IgD-negative memory B cell (primary cell): ENCODE measurements around the gene HOXB2. TPM values are rescaled to one million over a fixed set of nuclear protein-coding genes. Genes with fewer than 3 reads are reported as not detected.

ENCODE experiments used
- H3K27ac Mint-ChIP-seq, 3 donors: one replicate each; pipeline ENCODE4 v1.8.0; 2020 to 2022; ENCODE audit warnings: mild to moderate bottlenecking in 3 of 3, mixed read lengths in 3 of 3, moderate library complexity in 1 of 3
- H3K27me3 Mint-ChIP-seq: one replicate; pipeline ENCODE4 v1.8.0; 2021; ENCODE audit warnings: mixed read lengths
- H3K36me3 Mint-ChIP-seq: one replicate; pipeline ENCODE4 v1.8.0; 2020; ENCODE audit warnings: mild to moderate bottlenecking, mixed read lengths
- H3K4me1 Mint-ChIP-seq, 3 donors: one replicate each; pipeline ENCODE4 v1.8.0; 2020 to 2022; ENCODE audit warnings: mixed read lengths in 3 of 3, mild to moderate bottlenecking in 1 of 3
- H3K4me3 Mint-ChIP-seq, 4 donors: one replicate each; pipeline ENCODE4 v1.8.0; 2020 to 2022; ENCODE audit warnings: mild to moderate bottlenecking in 4 of 4, mixed read lengths in 4 of 4, moderate library complexity in 3 of 4
- H3K9me3 Mint-ChIP-seq, 3 donors: one replicate each; pipeline ENCODE4 v1.8.0; 2020 to 2021; ENCODE audit warnings: mixed read lengths in 3 of 3, mild to moderate bottlenecking in 1 of 3
- polyA plus RNA-seq: library from polyadenylated mRNA; unstranded; fragments of 300-500 nt; fragmentation: Illumina TruSeq; gene quantifications from one replicate; pipeline ENCODE4 v1.2.3, GENCODE V29; 2021

HOXB2 gene
- polyA plus RNA-seq, 1 donor from 2014 or later = 0.94 TPM

DNA sequence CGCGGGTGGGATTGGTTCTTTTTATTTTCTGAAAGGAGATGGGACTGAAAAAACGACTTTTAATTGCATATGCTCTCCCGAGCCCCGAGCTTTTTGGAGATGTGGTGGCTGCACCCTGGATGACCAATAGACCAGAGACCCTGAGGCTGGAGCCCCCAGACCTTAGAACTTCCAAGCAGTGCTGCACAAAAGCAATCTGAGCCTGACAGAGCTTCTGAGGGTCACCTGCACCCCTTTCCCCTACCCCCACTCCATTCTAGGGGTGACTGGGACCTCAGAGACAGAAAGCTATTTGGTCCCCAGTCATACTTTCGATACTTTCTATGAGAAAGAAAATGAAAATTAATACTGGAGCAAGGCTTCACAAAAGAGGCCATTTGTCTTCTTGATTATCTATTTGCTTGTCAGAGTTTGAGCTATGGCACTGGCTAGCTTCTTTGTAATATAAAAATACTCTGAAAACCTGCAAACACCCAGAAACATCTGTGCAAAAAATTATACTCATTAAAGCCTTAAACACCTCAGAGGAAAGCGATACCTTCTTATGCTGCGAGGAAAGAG, 29.7 kb upstream of the HOXB2 start:
- peaks cover 25% of the 10 kb centered on the region for H3K27me3 Mint-ChIP-seq
- H3K4me3 Mint-ChIP-seq = peak overlapping the region in 1 of 4 donors; percentile 53
- H3K4me1 Mint-ChIP-seq = peaks cover 12 to 18% (median 14%) of the 10 kb centered on the region in 3 donors

DNA sequence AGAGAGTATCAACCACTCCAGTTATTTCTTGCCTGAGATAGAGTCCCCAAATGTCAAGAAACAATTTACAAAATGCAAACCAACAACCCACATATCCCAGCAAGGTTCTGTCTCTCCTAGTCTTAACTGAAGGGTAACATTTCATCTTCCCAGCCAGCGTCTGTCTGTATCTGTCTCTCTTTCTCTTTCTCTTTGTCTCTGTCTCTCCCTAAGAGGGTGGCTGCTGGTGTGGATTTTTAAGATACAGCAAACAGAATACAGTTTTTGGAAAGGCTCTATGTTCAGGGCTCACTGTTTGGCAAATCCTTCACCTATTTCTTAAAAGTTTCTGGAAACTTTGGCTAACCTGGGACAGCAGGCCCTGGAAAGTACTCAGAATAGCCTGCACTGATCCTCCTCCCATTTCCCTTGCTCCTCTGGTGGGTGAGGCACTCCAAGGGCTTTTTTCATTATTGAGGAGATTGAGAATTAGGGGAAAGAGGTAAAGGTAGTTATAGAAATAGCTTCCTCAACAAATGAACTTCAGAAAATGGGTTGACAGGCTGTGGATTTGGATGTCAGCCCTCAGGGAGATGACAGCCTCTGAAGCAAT, 27.0 kb upstream of the HOXB2 start:
- H3K36me3 Mint-ChIP-seq = peaks cover 2% of the 10 kb centered on the region
- peak overlapping the region in 1 of 3 donors; percentile 66 for H3K27ac Mint-ChIP-seq
- peaks cover 0 to 1% (median 0%) of the 10 kb centered on the region in 3 donors for H3K9me3 Mint-ChIP-seq
- peaks cover 0 to 7% (median 0%) of the 10 kb centered on the region in 3 donors for H3K4me1 Mint-ChIP-seq
- peak overlapping the region in 1 of 4 donors; percentile 13 for H3K4me3 Mint-ChIP-seq
- peaks cover 6% of the 10 kb centered on the region for H3K27me3 Mint-ChIP-seq

More for the DNA sequence above, 29.7 kb upstream of the HOXB2 start:
- no peak overlapping the region for H3K27ac Mint-ChIP-seq
- no peaks in the 10 kb centered on the region for H3K9me3 Mint-ChIP-seq
- H3K36me3 Mint-ChIP-seq = no peaks in the 10 kb centered on the region

DNA sequence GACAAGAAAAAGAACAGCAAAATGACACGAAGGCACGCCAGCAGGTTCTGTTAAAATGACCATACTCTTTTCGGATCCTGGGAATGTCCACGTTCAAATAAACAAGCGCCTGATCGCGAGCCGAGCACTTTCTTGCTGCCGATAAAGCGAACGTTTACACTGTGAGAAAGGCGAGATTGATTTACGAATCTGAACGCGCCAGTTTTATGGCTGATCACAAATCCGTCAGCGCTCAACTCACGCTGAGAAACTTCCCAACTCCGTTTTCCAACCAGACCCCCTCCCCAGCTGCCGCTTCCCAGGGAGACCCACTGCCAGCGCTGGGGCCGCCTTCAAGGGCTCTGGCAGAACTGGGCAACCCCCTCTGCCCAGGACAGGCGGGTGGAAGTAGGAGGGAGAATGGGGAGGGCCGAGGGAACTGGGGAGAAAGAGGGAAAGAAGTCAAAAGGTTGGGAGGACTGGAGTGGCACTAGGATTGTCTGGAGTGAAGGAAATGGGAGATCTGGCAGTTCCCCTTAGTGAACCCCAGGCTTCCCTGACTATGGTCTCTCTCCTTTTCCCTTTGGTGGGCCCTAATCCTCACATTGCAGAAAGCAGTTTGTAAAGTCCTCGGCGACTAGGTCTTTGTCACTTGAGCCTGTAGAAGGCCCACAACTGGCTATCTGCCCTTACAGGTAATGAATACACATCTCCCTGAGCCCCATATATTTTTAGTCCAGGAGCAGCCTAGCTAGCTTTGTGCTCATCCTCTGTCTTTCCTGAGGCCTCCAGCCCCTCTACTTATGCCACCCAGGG, 26.3 kb upstream of the HOXB2 start:
- Mint-ChIP-seq H3K27ac (peak overlapping the region in 1 of 3 donors; percentile 66), H3K4me1 (peaks cover 0 to 5% (median 0%) of the 10 kb centered on the region in 3 donors)

DNA sequence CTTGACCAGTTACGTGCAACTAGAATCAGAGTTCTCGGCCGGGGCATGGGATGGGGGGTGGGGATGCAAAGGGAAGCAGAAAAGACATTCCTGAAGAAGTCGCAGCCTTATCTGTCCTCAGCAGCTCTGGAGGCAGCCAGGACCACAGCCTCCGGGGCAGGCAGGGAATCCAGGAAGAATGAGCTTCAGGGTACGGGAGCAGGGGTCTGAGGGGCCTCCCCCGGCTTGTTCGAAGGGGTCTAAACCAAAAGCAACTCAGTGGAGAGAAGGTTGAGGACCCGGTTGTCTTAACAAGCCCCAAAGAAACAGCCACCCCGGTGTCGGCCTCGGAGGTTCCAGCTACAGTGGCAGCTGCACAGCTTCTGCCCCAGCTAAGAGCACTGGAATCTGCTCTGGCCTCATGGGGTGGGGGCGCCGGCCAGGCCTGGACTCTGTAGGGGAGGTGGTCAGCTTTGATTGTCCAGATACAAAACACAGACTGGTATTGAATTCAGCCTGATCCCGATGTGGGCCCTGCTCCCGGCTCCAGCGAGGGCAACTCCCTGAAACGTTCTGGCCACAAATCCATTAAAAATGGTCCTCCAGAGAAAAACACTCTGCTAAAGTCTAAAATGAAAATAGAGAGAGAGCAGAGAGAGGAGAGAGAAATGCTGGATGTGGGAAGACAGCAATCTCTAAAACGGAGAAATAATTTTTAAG, 25.6 kb upstream of the HOXB2 start:
- Mint-ChIP-seq H3K27ac (no peak overlapping the region), H3K4me1 (peaks cover 0 to 1% (median 0%) of the 10 kb centered on the region in 3 donors), H3K4me3 (no peak overlapping the region), H3K36me3 (peaks cover 2% of the 10 kb centered on the region), H3K9me3 (peaks cover 0 to 1% (median 0%) of the 10 kb centered on the region in 3 donors), H3K27me3 (peaks cover 3% of the 10 kb centered on the region)

More for the DNA sequence above, 26.3 kb upstream of the HOXB2 start:
- peaks cover 3% of the 10 kb centered on the region for H3K27me3 Mint-ChIP-seq
- H3K4me3 Mint-ChIP-seq = no peak overlapping the region
- H3K36me3 Mint-ChIP-seq = peaks cover 2% of the 10 kb centered on the region
- H3K9me3 Mint-ChIP-seq = peaks cover 0 to 1% (median 0%) of the 10 kb centered on the region in 3 donors

DNA sequence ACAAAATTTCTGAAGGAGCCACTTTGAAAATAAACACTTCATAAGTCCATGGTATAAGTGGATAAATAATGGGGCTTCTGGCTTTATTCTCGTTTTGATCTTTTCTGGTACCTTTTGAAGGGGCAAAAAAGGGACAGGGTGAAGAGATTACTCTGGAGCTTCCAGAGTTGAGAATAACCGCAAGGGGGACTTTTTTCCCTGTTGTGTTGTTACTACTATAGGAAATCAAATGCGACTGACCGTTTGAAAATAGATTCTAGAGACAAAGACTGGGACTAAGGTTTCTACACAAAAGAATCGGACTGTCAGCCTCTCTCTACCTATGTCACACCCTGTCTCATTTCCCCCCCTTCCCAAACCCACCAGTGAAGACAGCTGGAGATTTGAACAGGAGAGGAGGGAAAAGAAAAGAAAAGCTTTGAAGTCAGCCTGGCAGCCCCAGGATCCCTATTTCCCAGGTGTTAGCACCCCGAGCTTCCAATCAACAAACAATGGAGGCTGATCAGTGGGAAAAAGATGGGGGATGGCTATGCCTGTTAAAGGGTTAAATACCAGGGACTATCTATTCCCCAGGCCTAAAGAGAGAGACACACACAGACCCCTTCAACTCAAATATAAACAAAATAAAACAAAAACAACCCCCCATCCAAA, 24.9 kb upstream of the HOXB2 start:
- peaks cover 4% of the 10 kb centered on the region for H3K27me3 Mint-ChIP-seq
- H3K9me3 Mint-ChIP-seq = peaks cover 0 to 1% (median 0%) of the 10 kb centered on the region in 3 donors
- no peak overlapping the region for H3K27ac Mint-ChIP-seq
- no peaks in the 10 kb centered on the region for H3K4me1 Mint-ChIP-seq
- H3K4me3 Mint-ChIP-seq = no peak overlapping the region
- peaks cover 2% of the 10 kb centered on the region for H3K36me3 Mint-ChIP-seq

DNA sequence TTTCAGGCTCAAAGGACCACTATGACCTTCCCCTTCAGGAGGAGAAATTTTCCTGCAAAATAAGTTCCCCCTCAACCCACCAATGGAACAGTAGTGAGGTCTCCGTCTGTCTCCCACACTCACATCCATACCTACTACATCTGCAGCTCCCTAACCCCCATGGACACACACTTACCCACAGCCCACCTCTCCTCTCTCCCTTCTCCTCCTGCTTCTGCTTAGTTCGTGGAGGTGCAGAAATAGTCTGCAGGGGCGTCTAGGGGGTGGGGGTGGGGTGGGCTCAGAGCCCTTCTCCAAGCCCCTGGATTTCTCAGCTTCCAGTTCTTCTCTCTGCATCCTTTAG, 24.3 kb upstream of the HOXB2 start:
- Mint-ChIP-seq H3K27me3 (peaks cover 8% of the 10 kb centered on the region), H3K36me3 (peaks cover 2% of the 10 kb centered on the region), H3K4me1 (no peaks in the 10 kb centered on the region), H3K27ac (no peak overlapping the region), H3K4me3 (no peak overlapping the region), H3K9me3 (peaks cover 0 to 1% (median 0%) of the 10 kb centered on the region in 3 donors)

DNA sequence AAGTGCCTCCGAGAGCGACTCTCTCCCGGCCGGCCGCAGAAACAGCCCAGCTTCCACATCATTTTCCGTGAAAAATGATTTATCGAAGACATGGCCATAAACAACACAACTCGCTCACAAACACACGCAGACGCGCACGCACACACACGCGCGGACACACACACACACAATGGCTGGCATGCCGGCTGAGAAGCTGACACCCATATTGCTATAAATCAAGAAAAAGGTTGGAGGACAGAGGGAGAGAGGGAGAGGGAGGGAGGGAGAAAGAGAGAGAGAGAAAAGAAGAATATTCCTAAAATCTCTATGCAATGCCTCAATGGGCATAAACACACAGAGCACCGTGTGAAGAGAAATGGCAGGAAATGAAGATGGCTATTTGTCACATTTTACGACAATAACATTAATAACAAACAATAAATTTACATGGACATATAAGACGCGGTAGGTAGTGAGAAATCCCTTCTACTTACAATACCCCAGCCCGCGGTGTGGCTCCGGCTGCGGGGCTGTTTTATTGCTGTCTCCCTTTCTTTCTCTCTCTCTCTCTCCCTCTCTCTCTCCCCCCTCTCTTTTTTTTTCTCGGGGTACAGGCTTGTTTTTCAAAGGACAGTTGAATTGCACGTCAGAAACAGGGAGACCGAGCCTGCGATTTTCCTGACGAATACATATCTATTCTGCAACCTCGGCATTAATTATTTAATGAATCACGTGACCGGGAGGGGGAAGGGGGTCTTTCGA, 23.8 kb upstream of the HOXB2 start:
- Mint-ChIP-seq H3K27me3 (peaks cover 8% of the 10 kb centered on the region), H3K9me3 (peaks cover 0 to 1% (median 0%) of the 10 kb centered on the region in 3 donors), H3K4me1 (no peaks in the 10 kb centered on the region), H3K36me3 (peaks cover 2% of the 10 kb centered on the region), H3K4me3 (no peak overlapping the region), H3K27ac (no peak overlapping the region)

DNA sequence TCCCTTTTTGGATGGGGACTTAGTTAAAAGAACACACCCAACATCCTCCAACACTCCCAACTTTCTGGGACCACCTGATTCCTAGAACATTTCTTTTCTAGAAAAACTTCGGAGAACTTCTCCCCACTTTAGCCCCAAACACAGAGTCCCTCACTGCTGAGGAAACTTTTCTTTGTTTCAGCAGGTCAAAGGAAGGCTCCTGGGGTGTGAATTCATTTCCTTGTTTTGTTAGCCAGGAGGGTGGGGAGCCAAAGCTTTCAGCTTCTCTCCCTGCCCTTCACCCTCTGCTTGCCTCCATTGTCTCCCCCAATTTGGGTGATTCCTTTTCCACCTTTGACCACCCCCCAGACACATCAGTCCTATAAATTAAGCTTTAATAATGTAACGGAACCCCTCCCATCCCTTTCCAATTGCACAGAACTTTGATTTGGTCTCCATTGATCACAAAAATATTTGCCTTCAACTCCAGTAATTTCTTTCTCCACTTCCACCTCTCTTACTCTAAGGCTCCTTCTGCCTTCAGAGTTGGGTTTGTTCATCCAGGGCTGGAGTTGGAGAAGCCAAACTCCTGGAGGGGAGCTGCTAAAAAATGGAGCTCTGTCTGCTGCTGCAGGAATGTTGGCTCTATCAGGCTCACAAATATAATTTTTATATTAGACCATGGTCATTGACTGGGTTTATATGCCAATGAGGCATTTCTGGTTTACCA, 22.9 kb upstream of the HOXB2 start:
- peaks cover 10% of the 10 kb centered on the region for H3K27me3 Mint-ChIP-seq
- no peaks in the 10 kb centered on the region for H3K4me1 Mint-ChIP-seq
- no peak overlapping the region for H3K4me3 Mint-ChIP-seq
- peaks cover 0 to 1% (median 0%) of the 10 kb centered on the region in 3 donors for H3K9me3 Mint-ChIP-seq
- H3K27ac Mint-ChIP-seq = no peak overlapping the region
- peaks cover 2% of the 10 kb centered on the region for H3K36me3 Mint-ChIP-seq

DNA sequence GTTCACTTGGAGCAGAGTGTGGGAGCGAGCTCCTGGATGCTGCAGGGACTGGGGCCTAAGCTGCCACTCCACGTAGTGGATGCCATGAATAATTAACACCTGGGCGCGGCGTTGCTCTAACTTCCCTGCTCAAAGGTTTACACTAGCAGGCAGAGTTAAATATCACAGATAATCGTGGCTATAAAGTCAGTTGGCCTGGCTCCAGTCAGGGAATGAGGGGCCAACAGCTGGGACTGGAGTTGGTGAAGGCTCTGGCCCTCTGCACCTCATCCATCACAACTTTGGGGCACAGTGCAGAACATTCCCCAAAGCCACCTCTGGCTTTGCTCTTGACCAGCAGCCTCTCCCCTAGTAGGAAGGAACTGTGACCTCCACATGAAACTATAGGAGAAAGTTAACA, 22.3 kb upstream of the HOXB2 start:
- H3K9me3 Mint-ChIP-seq = peaks cover 0 to 1% (median 0%) of the 10 kb centered on the region in 3 donors
- H3K27ac Mint-ChIP-seq = no peak overlapping the region
- no peak overlapping the region for H3K4me3 Mint-ChIP-seq
- H3K4me1 Mint-ChIP-seq = no peaks in the 10 kb centered on the region
- peaks cover 11% of the 10 kb centered on the region for H3K27me3 Mint-ChIP-seq
- peaks cover 2% of the 10 kb centered on the region for H3K36me3 Mint-ChIP-seq

DNA sequence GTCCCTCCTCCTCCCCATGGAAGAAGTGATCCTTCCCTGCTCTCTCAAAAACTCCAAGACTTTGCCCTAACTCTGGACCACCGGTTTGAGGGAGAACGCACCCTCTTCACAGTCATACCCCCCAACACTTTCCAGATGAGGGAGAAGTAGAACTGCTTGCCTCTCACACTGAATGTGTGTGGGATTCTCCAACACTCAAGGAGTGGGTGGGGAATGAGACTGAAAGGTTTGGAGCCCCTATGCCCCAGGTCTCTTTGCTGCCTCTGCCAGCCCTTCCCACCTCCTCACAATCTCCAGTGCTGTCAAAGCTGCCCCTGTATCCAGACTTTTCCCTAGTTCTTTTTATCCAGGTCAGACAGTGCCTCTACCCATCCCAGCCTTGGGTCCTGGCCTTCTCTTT, 21.8 kb upstream of the HOXB2 start:
- H3K36me3 Mint-ChIP-seq = peaks cover 2% of the 10 kb centered on the region
- no peaks in the 10 kb centered on the region for H3K4me1 Mint-ChIP-seq
- H3K27ac Mint-ChIP-seq = no peak overlapping the region
- peaks cover 0 to 1% (median 0%) of the 10 kb centered on the region in 3 donors for H3K9me3 Mint-ChIP-seq
- peaks cover 11% of the 10 kb centered on the region for H3K27me3 Mint-ChIP-seq
- H3K4me3 Mint-ChIP-seq = no peak overlapping the region

DNA sequence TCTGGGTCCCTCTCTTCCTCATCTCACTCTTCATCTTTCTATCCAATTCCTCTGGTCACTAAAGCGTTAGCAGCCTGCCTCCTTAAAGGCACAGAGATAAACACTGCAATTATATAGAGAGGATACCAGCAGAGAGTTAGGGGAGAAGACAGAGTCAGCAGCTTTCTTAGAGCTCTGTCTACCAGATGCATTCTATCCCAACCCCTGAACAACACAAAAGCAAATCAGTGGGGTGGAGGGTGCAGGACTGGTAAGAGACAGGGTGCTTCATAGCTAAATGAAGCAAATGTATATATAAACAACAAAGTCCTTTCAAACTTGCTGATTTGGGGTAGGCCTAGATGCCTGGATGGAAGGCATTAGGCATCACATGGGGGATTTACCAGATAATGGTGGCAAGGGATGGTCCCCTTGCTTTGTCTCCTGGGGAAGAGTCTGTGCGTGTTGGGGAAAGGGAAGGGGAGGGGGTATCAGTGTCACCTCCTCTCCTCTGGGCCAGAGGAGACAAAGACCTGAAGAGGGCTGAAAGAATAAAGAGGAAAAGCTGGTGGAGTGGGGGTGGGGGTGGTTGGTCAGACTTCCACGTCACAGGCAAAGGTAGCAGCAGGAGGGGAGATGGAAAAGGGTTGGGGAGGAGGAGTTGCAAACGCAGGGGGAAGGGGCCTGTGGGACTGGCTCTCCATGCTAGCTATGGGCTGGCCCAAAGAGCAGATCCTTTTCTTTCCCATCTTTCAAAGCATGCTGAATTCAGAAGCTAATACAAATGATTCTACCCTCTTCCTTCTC, 21.2 kb upstream of the HOXB2 start:
- H3K36me3 Mint-ChIP-seq = peaks cover 2% of the 10 kb centered on the region
- peaks cover 11% of the 10 kb centered on the region for H3K27me3 Mint-ChIP-seq
- no peak overlapping the region for H3K4me3 Mint-ChIP-seq
- H3K4me1 Mint-ChIP-seq = no peaks in the 10 kb centered on the region
- H3K27ac Mint-ChIP-seq = no peak overlapping the region
- H3K9me3 Mint-ChIP-seq = peaks cover 0 to 1% (median 0%) of the 10 kb centered on the region in 3 donors

DNA sequence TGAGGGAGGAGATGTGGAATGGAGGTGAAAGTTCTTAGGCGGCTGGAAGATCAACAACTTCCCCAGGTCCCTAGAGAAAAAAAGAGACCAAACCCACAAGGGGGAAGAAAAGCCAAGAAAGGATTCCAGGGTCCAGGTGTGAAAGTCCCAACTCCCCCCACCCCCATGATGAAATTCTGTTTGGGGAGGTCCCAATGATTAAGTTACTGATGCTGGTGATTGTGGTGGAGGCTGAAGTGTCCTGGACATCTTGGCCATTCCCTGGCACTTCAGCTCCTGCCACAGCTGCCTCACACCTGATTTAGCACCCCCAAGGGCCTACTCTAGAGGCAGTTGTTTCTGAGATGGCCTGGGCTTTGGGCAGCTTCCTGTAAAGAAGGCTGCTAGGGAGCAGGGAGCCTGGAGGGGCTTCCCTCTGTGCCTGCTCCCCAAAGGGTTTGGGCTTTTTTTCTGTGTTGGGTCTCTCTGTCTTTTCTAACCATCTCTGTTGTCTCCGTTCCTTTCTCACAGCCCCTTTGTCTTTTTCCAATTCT, 20.2 kb upstream of the HOXB2 start:
- H3K27me3 Mint-ChIP-seq = peaks cover 8% of the 10 kb centered on the region
- no peak overlapping the region for H3K4me3 Mint-ChIP-seq
- H3K36me3 Mint-ChIP-seq = peaks cover 2% of the 10 kb centered on the region
- H3K4me1 Mint-ChIP-seq = no peaks in the 10 kb centered on the region
- H3K27ac Mint-ChIP-seq = no peak overlapping the region
- H3K9me3 Mint-ChIP-seq = peaks cover 0 to 1% (median 0%) of the 10 kb centered on the region in 3 donors
